ENCODE results near the gene CLSTN2. TPM values are rescaled to one million over a fixed set of nuclear protein-coding genes. Genes with fewer than 3 reads are reported as not detected.

Gene CLSTN2
- total and polyA plus RNA-seq, 2 of the 8 experiments (the other 6 are each of a cell fraction or from before 2014, with no cell fraction given) = 0.39 to 0.52 TPM

DNA sequence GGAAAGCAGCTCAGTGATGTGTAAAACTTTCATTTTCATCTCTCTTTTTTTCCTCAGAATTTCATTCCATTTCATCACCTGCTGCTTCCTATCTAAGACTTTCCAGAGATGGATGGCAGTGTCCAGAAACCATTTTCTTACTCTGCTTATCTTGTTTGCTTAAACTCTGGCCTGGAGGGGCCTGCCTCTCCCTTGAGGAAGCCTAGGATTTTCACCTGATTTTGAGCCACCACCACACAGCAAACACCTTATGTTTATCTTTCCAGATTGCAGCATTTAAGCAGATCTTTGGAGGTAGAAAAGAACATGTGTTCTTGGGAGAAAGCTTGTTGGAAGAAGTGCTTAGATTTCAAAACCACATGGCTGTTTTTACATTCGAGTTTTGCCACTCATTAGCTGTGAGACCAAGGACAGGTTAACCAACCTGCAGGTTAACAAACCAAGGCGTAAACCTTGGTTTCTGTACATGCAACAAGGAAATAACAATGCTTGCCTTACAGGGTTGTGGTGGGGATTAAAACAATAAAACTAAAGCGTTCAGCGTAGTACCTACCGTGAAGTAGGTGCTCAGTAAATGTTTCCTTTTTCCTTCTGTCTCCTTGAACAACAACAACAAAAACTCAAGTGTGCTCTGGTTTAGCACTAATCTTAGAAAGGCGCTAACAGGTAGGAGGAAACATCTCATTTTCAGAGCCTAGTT lies 120.3 kb downstream of the CLSTN2 start:
- Histone ChIP-seq H2AK5ac (ENCODE audit: low read depth, low read length) (no peak overlapping the region), H2AFZ (ENCODE audit: low read length) (no peak overlapping the region), H3K4me2 (ENCODE audit: insufficient read depth in 1 of 2, low read depth in 2 of 2, low read length in 2 of 2) (no peak overlapping the region), H3K27me3 (replicated peaks in 1 of 4; ENCODE audit: control insufficient read depth in 3 of 4, extremely low read depth in 1 of 4, insufficient read depth in 3 of 4, low read length in 3 of 4) (no peaks in the 10 kb centered on the region), H3K14ac (ENCODE audit: insufficient read length) (no peak overlapping the region), H3K9me3 (ENCODE audit: insufficient read depth in 2 of 2, low read depth in 1 of 2, low read length in 1 of 2) (no peaks in the 10 kb centered on the region), H4K91ac (replicated peaks; ENCODE audit: insufficient read length, low read length) (no peak overlapping the region), H4K5ac (ENCODE audit: insufficient read length, low read depth, low read length) (no peak overlapping the region), H3K4ac (replicated peaks; ENCODE audit: insufficient read length, low read depth, low read length) (no peak overlapping the region), H3K4me1 (replicated peaks in 1 of 4; ENCODE audit: control insufficient read depth in 3 of 4, insufficient read depth in 4 of 4, low read length in 3 of 4) (no peaks in the 10 kb centered on the region), H3K23me2 (ENCODE audit: low read depth, low read length) (no peaks in the 10 kb centered on the region), H3K4me3 (ENCODE audit: extremely low read depth in 1 of 4, insufficient read depth in 2 of 4, low read depth in 3 of 4, low read length in 4 of 4) (no peak overlapping the region), H4K20me1 (replicated peaks in 1 of 2; ENCODE audit: control insufficient read depth in 1 of 2, insufficient read depth in 2 of 2, low read length in 2 of 2) (no peaks in the 10 kb centered on the region), H3K79me1 (ENCODE audit: low read depth, low read length) (no peaks in the 10 kb centered on the region; the same call in 1 of the 2 replicates), H4K8ac (ENCODE audit: extremely low read depth, insufficient read depth, low read length) (no peak overlapping the region), H2BK120ac (replicated peaks; ENCODE audit: low read depth, low read length) (no peak overlapping the region), H3K79me2 (ENCODE audit: control insufficient read depth in 1 of 2, insufficient read depth in 2 of 2, low read length in 2 of 2) (no peaks in the 10 kb centered on the region), H3K9ac (replicated peaks in 1 of 4; ENCODE audit: extremely low read depth in 1 of 4, low read depth in 3 of 4, low read length in 3 of 4) (no peak overlapping the region), H2BK15ac (ENCODE audit: low read length) (no peak overlapping the region), H3K23ac (ENCODE audit: insufficient read length) (no peak overlapping the region), H2BK5ac (ENCODE audit: low read depth, low read length) (no peak overlapping the region), H3K56ac (replicated peaks; ENCODE audit: insufficient read length, low read depth, low read length) (no peak overlapping the region), H3K18ac (ENCODE audit: extremely low read depth, low read length) (no peak overlapping the region), H2BK20ac (ENCODE audit: low read length) (no peak overlapping the region), H2BK12ac (ENCODE audit: low read depth, low read length) (no peak overlapping the region), H3K27ac (ENCODE audit: low read depth, low read length) (no peak overlapping the region), H3K36me3 (ENCODE audit: control insufficient read depth in 2 of 4, insufficient read depth in 4 of 4, low read length in 3 of 4) (no peaks in the 10 kb centered on the region)
- TF ChIP-seq TEAD4 (IDR thresholded peaks at IDR 0.05; ENCODE audit: low read depth, low read length) = no peak
- TF ChIP-seq PHF8 (conservative IDR thresholded peaks at IDR 0.05; ENCODE audit: low read depth, low read length) = no peak
- no peak for TF ChIP-seq RAD21 (IDR thresholded peaks at IDR 0.05 in 1 of 2, conservative IDR thresholded peaks at IDR 0.05 in 1 of 2; ENCODE audit: low read depth in 2 of 2, low read length in 2 of 2)
- no peak for TF ChIP-seq EZH2 (IDR thresholded peaks at IDR 0.05; ENCODE audit: low read depth, low read length, severe bottlenecking)
- no peak for TF ChIP-seq SIRT6 (IDR thresholded peaks at IDR 0.05; ENCODE audit: low read length)
- no peak for TF ChIP-seq SP1 (IDR thresholded peaks at IDR 0.05; ENCODE audit: low read depth, low read length)
- TF ChIP-seq SAP30 (IDR thresholded peaks at IDR 0.05; ENCODE audit: insufficient read depth, insufficient replicate concordance, low read length) = no peak
- TF ChIP-seq, protein P1, sequence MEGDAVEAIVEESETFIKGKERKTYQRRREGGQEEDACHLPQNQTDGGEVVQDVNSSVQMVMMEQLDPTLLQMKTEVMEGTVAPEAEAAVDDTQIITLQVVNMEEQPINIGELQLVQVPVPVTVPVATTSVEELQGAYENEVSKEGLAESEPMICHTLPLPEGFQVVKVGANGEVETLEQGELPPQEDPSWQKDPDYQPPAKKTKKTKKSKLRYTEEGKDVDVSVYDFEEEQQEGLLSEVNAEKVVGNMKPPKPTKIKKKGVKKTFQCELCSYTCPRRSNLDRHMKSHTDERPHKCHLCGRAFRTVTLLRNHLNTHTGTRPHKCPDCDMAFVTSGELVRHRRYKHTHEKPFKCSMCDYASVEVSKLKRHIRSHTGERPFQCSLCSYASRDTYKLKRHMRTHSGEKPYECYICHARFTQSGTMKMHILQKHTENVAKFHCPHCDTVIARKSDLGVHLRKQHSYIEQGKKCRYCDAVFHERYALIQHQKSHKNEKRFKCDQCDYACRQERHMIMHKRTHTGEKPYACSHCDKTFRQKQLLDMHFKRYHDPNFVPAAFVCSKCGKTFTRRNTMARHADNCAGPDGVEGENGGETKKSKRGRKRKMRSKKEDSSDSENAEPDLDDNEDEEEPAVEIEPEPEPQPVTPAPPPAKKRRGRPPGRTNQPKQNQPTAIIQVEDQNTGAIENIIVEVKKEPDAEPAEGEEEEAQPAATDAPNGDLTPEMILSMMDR (IDR thresholded peaks at IDR 0.05; ENCODE audit: control extremely low read depth in 1 of 3, insufficient read depth in 1 of 3, low read depth in 1 of 3, low read length in 3 of 3) = no peak
- TF ChIP-seq CBX8 (IDR thresholded peaks at IDR 0.05; ENCODE audit: borderline replicate concordance, low read depth, low read length) = no peak
- FAIRE-seq (no peak), DNase-seq (ENCODE audit: low read depth in 1 of 2, low spot score in 2 of 2) (no peak)
- POLR2A ChIA-PET (ENCODE audit: partially characterized antibody) = interaction anchor here (0.8 kb wide), 1 partner anchor 12 kb away, joined by 3 read pairs; no protein-coding TSS in a partner anchor
- CTCF ChIA-PET (ENCODE audit: partially characterized antibody) = interaction anchor here (0.6 to 7.7 kb wide), 4 partner anchors 66 to 435 kb away, joined by 3 to 60 read pairs (median 4); partner anchors contain the start of gene CLSTN2
- WGBS, 2 experiments (ENCODE audit: extremely low coverage in 1 of 2, insufficient coverage in 1 of 2, insufficient read length in 1 of 2, insufficient replicate concordance in 2 of 2, low coverage in 1 of 2, low lambda C conversion rate in 2 of 2, missing lambda C conversion rate in 1 of 2) = 90% methylated on average over 6 of the region's 6 CpGs; no CpG with 5 or more reads in 1 of the 2 experiments

Measured in H1 (cell line).